GM19193 (cell line): ENCODE measurements around the gene STAG1.

Source experiments
- POLR2A ChIP-seq: IDR thresholded peaks from 4 replicates; pipeline ENCODE4 v1.6.1; 2011; ENCODE audit not compliant: insufficient read depth, insufficient read length; ENCODE audit errors: extremely low read depth

Gene STAG1

GRCh38 chr3:136750897-136751315 is 1.3 kb downstream of the STAG1 start:
- no peak for TF ChIP-seq POLR2A

- no peak for TF ChIP-seq POLR2A
These were observed 1.8 kb downstream of the STAG1 start for GRCh38 chr3:136750209-136750896.

GRCh38 chr3:136749091-136749490 is 3.1 kb downstream of the STAG1 start:
- no peak for TF ChIP-seq POLR2A

- no peak for TF ChIP-seq POLR2A
These were observed 6.3 kb downstream of the STAG1 start for GRCh38 chr3:136745916-136746315.

- TF ChIP-seq POLR2A: no peak
These were observed 11.1 kb downstream of the STAG1 start for GRCh38 chr3:136741063-136741462.

GRCh38 chr3:136740351-136740958 is 11.7 kb downstream of the STAG1 start:
- no peak for TF ChIP-seq POLR2A

GRCh38 chr3:136735103-136735502 is 17.1 kb downstream of the STAG1 start:
- no peak for TF ChIP-seq POLR2A

- TF ChIP-seq POLR2A: no peak
These were observed 17.7 kb downstream of the STAG1 start for GRCh38 chr3:136734382-136735070.

- TF ChIP-seq POLR2A: no peak
These were observed 18.8 kb downstream of the STAG1 start for GRCh38 chr3:136733317-136733833.

GRCh38 chr3:136731274-136731884 is 20.8 kb downstream of the STAG1 start:
- TF ChIP-seq POLR2A: no peak

GRCh38 chr3:136730595-136731273 is 21.4 kb downstream of the STAG1 start:
- no peak for TF ChIP-seq POLR2A

- TF ChIP-seq POLR2A: no peak
These were observed 23.3 kb downstream of the STAG1 start for GRCh38 chr3:136728918-136729317.

GRCh38 chr3:136728473-136728872 is 23.7 kb downstream of the STAG1 start:
- no peak for TF ChIP-seq POLR2A

GRCh38 chr3:136725468-136725867 is 26.7 kb downstream of the STAG1 start:
- no peak for TF ChIP-seq POLR2A

- TF ChIP-seq POLR2A: no peak
These were observed 32.1 kb downstream of the STAG1 start for GRCh38 chr3:136720091-136720490.
